ENCODE measurements around the gene MEIS1. TPM values are rescaled to one million over a fixed set of nuclear protein-coding genes. Genes with fewer than 3 reads are reported as not detected.

Gene MEIS1
- polyA plus RNA-seq, 1 donor, result 16.6 TPM

- no peak for DNase-seq
Measured at GRCh38 chr2:66508484-66509071, 73.7 kb downstream of the MEIS1 start.

- no peak for DNase-seq
Measured at GRCh38 chr2:66509326-66509811, 74.4 kb downstream of the MEIS1 start.

- no peak for DNase-seq
Measured at GRCh38 chr2:66512626-66513025, 77.7 kb downstream of the MEIS1 start.

- no peak for DNase-seq
Measured at GRCh38 chr2:66515743-66516142, 80.8 kb downstream of the MEIS1 start.

- no peak for DNase-seq
Measured at GRCh38 chr2:66516499-66516898, 81.6 kb downstream of the MEIS1 start.

GRCh38 chr2:66517772-66518171 is 82.8 kb downstream of the MEIS1 start:
- DNase-seq, result no peak

- DNase-seq, result no peak
Measured at GRCh38 chr2:66519264-66519843, 84.4 kb downstream of the MEIS1 start.

- no peak for DNase-seq
Measured at GRCh38 chr2:66521291-66521922, 86.5 kb downstream of the MEIS1 start.

GRCh38 chr2:66522611-66523376 is 87.9 kb downstream of the MEIS1 start:
- no peak for DNase-seq

GRCh38 chr2:66523377-66523969 is 88.5 kb downstream of the MEIS1 start:
- no peak for DNase-seq

- no peak for DNase-seq
Measured at GRCh38 chr2:66523990-66524389, 89.1 kb downstream of the MEIS1 start.

GRCh38 chr2:66525606-66526005 is 90.7 kb downstream of the MEIS1 start:
- no peak for DNase-seq

GRCh38 chr2:66526180-66526579 is 91.3 kb downstream of the MEIS1 start:
- DNase-seq, result no peak

- no peak for DNase-seq
Measured at GRCh38 chr2:66528974-66529724, 94.2 kb downstream of the MEIS1 start.

- no peak for DNase-seq
Measured at GRCh38 chr2:66530651-66531050, 95.7 kb downstream of the MEIS1 start.

- no peak for DNase-seq
Measured at GRCh38 chr2:66531155-66531554, 96.2 kb downstream of the MEIS1 start.

- no peak for DNase-seq
Measured at GRCh38 chr2:66531567-66531966, 96.6 kb downstream of the MEIS1 start.

GRCh38 chr2:66532972-66533868 is 98.3 kb downstream of the MEIS1 start:
- DNase-seq, result no peak

GRCh38 chr2:66534461-66534860 is 99.5 kb downstream of the MEIS1 start:
- no peak for DNase-seq

- no peak for DNase-seq
Measured at GRCh38 chr2:66535574-66536289, 100.8 kb downstream of the MEIS1 start.

All from hindlimb muscle (tissue), 1 donor.